ENCODE results near the gene ERI3.
A peak's percentile ranks its signal among the peaks of the same experiment; 100 is the strongest.

The ERI3 gene

DNA sequence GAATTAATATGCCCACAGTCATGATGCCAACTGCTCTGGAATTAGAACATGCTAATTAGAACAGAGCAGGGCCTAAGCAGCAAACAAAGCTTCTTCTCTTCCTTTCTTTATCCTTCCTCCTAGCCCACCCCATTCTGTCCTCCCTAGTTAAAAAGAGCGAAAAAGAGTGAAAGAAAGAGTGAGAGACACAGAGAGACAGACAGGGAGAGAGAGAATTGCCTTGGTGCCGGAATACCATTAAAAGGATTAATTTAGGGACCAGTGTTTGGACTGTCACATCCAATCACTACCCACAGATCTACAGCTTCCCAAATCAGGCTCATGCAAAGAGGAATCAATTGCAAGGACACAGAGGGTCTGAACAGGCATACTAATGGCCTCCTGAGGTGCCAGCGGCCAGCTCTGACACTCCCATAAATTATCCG lies 7.0 kb downstream of the ERI3 start:
- DNase-seq (ENCODE audit: low read depth) = no peak

DNA sequence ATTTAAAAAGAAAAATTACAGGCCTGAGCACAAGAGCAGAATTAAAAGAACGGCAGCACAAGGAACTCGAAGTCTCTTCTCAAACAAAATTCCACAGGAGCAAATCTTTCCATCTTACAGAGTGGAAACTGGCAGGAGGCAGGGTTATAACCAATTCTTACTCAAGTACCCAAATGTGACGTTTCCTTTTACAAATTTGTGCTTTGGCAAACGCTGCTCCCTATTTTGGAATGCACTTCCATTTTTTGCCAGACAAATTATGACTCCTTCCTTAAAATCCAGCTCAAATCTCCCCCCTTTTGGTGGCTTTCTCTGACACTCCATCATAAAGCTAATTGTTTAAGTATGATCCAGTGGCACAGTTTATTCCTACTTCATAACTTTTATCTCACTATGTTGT lies 7.8 kb downstream of the ERI3 start:
- peak; percentile 38 for DNase-seq (ENCODE audit: low read depth)

- no peak for DNase-seq (ENCODE audit: low read depth)
Observed at GRCh38 chr1:44346878-44347277, 8.2 kb downstream of the ERI3 start.

- DNase-seq (ENCODE audit: low read depth) = no peak
Observed at GRCh38 chr1:44346184-44346583, 8.9 kb downstream of the ERI3 start.

- no peak for DNase-seq (ENCODE audit: low read depth)
Observed at GRCh38 chr1:44345187-44345775, 9.8 kb downstream of the ERI3 start.

- no peak for DNase-seq (ENCODE audit: low read depth)
Observed at GRCh38 chr1:44339731-44340130, 15.3 kb downstream of the ERI3 start.

GRCh38 chr1:44338136-44338535 lies 16.9 kb downstream of the ERI3 start:
- no peak for DNase-seq (ENCODE audit: low read depth)

- DNase-seq (ENCODE audit: low read depth) = no peak
Observed at GRCh38 chr1:44336668-44337067, 18.4 kb downstream of the ERI3 start.

DNA sequence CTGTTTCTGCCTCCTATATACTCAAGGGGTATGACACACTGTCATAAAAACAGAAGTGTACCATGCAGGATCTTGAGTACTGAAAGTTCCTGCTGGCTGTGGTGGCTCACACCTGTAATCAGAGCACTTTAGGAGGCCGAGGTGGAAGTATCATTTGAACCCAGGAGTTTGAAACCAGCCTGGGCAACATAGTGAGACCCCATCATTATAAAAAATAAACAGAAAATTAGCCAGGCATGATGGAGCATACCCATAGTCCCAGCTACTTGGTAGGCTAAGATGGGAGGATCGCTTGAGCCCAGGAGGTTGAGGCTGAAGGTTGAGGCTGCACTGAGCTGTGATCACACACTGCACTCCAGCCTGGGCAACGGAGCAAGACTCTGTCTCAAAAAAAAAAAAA lies 20.1 kb downstream of the ERI3 start:
- DNase-seq (ENCODE audit: low read depth) = no peak

GRCh38 chr1:44333376-44333775 lies 21.7 kb downstream of the ERI3 start:
- no peak for DNase-seq (ENCODE audit: low read depth)

DNA sequence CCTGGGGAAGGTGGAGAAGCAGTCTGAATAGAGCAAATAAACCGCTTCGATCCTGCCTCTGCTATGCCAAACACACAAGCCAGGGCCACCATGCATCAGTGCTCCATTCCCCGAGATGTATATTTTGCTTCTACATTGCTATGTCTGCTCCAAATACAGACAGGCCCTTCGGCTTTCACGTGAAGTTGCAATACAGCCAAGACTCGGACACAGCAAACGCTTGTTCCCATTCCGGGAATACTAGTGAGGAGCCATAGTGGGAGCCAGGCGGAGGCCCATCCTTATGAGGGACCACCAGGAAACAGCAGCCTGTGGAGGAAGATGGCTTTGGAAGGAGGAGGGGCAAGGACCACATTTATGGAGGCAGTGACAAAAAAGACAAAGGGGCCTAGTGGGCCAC lies 22.6 kb downstream of the ERI3 start:
- DNase-seq (ENCODE audit: low read depth) = no peak

GRCh38 chr1:44330935-44331334 lies 24.1 kb downstream of the ERI3 start:
- DNase-seq (ENCODE audit: low read depth) = no peak

DNA sequence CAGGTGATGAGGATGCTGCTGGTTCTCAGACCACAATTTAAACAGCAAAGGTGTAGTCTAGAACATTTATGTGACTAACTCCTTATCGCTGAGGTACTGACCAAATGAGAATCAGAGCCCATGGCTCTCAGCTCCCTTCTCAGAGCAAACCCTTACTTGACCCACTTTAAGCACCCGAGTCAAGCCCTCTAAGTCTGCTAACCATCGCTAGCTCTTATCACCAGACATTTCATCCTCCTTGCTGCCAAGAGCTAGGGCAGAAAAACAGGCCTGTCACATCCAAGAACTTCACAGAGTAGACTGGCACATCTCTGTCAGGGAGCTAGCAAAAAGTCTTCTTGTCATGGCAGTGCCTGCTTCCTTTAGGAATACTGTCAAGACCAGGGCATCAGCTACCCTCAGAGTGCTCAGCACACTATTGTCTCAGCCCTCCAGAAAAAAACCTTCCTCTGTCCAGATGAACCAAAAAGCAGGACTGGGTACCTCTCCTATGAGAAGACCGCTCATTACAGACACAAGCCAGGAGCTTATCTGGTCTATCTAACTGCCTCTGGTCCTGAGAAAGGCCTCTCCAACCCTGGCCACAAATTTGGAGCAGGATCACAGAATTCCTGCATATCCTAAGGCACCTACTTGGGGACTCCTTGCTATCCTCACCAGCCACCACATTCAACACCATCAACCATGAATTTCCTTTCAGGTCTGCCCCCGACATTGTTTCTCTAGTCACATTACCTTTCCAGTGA lies 26.2 kb downstream of the ERI3 start:
- DNase-seq (ENCODE audit: low read depth) = no peak

GRCh38 chr1:44327679-44328491 lies 27.2 kb downstream of the ERI3 start:
- DNase-seq (ENCODE audit: low read depth) = peak; percentile 100

- no peak for DNase-seq (ENCODE audit: low read depth)
Observed at GRCh38 chr1:44326821-44327465, 28.1 kb downstream of the ERI3 start.

- no peak for DNase-seq (ENCODE audit: low read depth)
Observed at GRCh38 chr1:44326024-44326701, 28.9 kb downstream of the ERI3 start.

DNA sequence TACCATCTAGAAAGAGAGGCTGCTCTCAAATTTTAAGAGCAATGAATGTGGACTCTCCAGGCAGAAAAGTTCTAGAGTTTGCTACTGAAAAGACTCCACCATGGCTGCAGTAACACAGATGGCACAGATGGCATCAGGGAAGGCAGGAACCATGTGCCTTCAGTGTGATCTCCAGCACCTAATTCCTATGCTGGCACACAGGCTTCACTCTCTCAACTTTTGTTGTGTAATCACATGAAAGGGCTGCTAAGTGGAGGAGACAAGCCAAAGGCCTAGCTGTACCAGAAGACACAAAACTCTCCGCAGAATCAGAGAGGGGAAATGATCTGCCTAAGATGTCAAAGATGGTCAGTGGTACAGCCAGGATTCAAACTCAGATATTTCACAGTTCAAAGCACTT lies 31.1 kb downstream of the ERI3 start:
- DNase-seq (ENCODE audit: low read depth) = no peak

GRCh38 chr1:44322367-44322766 lies 32.7 kb downstream of the ERI3 start:
- DNase-seq (ENCODE audit: low read depth) = no peak

GRCh38 chr1:44321466-44321865 lies 33.6 kb downstream of the ERI3 start:
- no peak for DNase-seq (ENCODE audit: low read depth)

DNA sequence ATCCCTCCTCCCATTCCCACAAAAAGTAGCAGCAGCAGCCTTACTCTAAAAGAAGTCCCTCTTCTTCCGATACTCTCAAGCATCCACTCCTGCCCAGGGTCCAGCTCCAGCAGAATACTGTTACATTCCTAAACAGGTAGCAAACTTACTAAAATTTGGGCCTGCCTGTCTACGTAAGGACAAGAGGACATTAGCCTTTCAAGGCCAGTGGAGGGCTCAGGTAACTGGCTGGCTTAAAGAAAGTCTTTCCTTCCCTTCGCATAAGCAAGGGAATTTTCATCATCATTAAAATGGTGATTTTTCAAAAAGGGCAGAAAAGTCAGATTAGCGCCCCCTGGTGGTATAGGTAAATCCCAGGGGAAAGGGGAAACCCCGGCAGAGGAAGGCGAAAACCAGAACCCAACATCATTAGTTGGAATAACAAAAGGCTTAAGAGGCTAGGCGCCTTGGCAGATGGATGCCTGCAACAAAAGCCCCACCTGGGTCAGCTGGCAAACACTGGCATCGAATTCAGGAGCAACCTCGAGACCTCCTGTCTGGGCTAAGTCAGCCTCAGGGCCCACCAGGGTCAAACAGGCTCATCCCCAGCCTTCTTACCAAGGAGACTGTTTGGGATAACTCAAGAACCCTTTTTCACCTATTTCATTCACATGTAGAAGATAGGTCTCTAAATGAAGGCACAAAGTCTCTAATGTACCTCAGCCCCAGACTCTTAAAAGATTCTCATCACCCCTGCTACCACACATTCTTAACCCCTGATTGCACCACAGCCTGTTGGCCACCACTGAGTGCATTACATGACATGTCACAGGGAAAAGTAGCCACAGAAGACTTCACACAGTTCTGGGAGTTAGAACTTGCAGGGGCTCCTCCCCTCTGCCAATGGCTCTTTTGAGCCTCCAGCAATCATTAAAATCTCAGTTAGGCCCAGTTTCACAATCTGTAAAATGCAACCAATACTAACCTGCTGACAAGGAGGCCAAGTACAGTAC lies 36.7 kb downstream of the ERI3 start:
- DNase-seq (ENCODE audit: low read depth) = peak; percentile 10

All from GM04504 (cell line).